Spleen (tissue), 7 donors: ENCODE measurements around the gene NR0B2.

ENCODE experiments used
- CTCF ChIP-seq, 11 experiments: fragments of 200-600 bp in 7 of 11; fragments of 450-650 bp in 4 of 11; sonication (generic) in 4 of 11; IDR thresholded peaks in 8 of 11; conservative IDR thresholded peaks in 3 of 11; 1 replicate in 7 of 11; 2 replicates in 4 of 11; pipeline versions ENCODE4 v1.4.0 to v1.8.0; 2016 to 2021; ENCODE audit warnings: antibody characterized with exemption in 11 of 11, inconsistent platforms in 4 of 11, mild to moderate bottlenecking in 1 of 11
- POLR2A ChIP-seq, 3 donors: fragments of 450-650 bp; IDR thresholded peaks; one replicate each; pipeline ENCODE4 v1.5.1; 2017; ENCODE audit warnings: antibody characterized with exemption in 3 of 3, mild to moderate bottlenecking in 1 of 3
- POLR2AphosphoS5 ChIP-seq, 3 donors: sonication (generic); formaldehyde crosslinking; IDR thresholded peaks; one replicate each; pipeline ENCODE4 v1.5.1; 2017; ENCODE audit warnings: antibody characterized with exemption in 3 of 3
- donor health status: DM: no; HTN: no; CAD: no; lungs with moderate emphysema.
- donor health status: DM: no; HTN: no; CAD: no.
- donor health status: DM: no; HTN: no; CAD: no.

GRCh38 chr1:26879793-26880192 lies 34.0 kb downstream of the NR0B2 start:
- no peak for TF ChIP-seq POLR2AphosphoS5 (IDR thresholded peaks at IDR 0.05)
- no peak for TF ChIP-seq CTCF (IDR thresholded peaks at IDR 0.05 in 8 of 11, conservative IDR thresholded peaks at IDR 0.05 in 3 of 11)
- TF ChIP-seq POLR2A (IDR thresholded peaks at IDR 0.05): no peak
